ENCODE results near the gene GSTM5. TPM values are rescaled to one million over a fixed set of nuclear protein-coding genes. Genes with fewer than 3 reads are reported as not detected.
"Not testable (repeated sequence)": the region's sequence is repeated elsewhere in the genome, so short reads cannot be mapped to it uniquely, and the experiment has no call there.

GSTM5 gene
- total RNA-seq, 4 donors from 2014 or later = 2.8 to 5.4 (median 3.0) TPM

GRCh38 chr1:109749221-109749620 is 37.2 kb downstream of the GSTM5 start:
- H3K9me3 ChIP-seq = no peaks in the 10 kb centered on the region
- H3K4me3 ChIP-seq (replicated peaks in 1 of 3) = no peak overlapping the region
- TF ChIP-seq, protein P1, sequence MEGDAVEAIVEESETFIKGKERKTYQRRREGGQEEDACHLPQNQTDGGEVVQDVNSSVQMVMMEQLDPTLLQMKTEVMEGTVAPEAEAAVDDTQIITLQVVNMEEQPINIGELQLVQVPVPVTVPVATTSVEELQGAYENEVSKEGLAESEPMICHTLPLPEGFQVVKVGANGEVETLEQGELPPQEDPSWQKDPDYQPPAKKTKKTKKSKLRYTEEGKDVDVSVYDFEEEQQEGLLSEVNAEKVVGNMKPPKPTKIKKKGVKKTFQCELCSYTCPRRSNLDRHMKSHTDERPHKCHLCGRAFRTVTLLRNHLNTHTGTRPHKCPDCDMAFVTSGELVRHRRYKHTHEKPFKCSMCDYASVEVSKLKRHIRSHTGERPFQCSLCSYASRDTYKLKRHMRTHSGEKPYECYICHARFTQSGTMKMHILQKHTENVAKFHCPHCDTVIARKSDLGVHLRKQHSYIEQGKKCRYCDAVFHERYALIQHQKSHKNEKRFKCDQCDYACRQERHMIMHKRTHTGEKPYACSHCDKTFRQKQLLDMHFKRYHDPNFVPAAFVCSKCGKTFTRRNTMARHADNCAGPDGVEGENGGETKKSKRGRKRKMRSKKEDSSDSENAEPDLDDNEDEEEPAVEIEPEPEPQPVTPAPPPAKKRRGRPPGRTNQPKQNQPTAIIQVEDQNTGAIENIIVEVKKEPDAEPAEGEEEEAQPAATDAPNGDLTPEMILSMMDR (IDR thresholded peaks at IDR 0.05) = no peak
- TF ChIP-seq POLR2A (IDR thresholded peaks at IDR 0.05) = no peak
- intact Hi-C loops (cut with DNase I) = no loop called here
- H3K27me3 ChIP-seq = no peaks in the 10 kb centered on the region
- no peaks in the 10 kb centered on the region for H3K4me1 ChIP-seq
- H3K27ac ChIP-seq = no peak overlapping the region
- DNase-seq = no peak
- no peaks in the 10 kb centered on the region for H3K36me3 ChIP-seq

DNA sequence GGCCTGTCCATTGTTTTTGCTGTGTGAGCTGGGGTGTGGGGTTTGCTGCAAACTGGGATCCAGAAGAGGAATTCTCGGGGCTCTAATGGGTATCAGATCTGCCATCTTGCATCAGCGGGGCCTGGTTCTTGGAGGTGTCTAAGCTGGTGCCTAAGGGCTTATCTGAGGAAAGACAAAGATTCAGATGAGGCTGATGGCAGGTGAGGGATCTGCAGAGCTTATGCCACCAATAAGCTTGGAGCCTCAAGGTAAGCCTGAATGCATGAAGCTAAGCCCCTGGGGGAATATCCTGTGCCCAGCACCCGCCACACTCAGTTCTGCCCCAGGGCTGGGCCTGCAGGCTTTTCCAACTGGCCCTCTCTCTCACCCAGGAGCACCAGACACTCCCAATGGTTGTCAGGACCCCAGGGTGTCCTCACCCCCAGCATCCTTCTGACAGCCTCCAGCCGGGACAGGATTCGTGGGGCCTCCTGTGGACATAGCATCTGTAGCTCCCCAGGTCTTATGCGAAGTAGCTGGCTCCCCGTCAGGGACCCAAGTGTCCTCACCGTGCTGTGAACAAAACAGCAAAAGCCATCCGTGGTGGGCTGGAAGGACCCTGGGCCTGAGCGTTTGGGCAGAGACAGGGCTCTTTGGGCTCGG is 38.3 kb downstream of the GSTM5 start:
- Histone ChIP-seq H3K36me3 (no peaks in the 10 kb centered on the region), H3K4me1 (no peaks in the 10 kb centered on the region), H3K27me3 (no peaks in the 10 kb centered on the region), H3K27ac (no peak overlapping the region), H3K4me3 (replicated peaks in 1 of 3) (no peak overlapping the region), H3K9me3 (no peaks in the 10 kb centered on the region)
- no peak for DNase-seq
- TF ChIP-seq, protein P1 (IDR thresholded peaks at IDR 0.05) = no peak
- no peak for TF ChIP-seq POLR2A (IDR thresholded peaks at IDR 0.05)
- WGBS, 2 donors = 91 to 99% methylated on average over 7 to 8 of the region's 11 CpGs
- intact Hi-C loops (cut with DNase I) = no loop called here

GRCh38 chr1:109750920-109751319 is 38.9 kb downstream of the GSTM5 start:
- no peak for TF ChIP-seq POLR2A (IDR thresholded peaks at IDR 0.05)
- TF ChIP-seq, protein P1 (IDR thresholded peaks at IDR 0.05) = no peak
- H3K27me3 ChIP-seq = no peaks in the 10 kb centered on the region
- H3K9me3 ChIP-seq = no peaks in the 10 kb centered on the region
- DNase-seq = no peak
- WGBS, 2 donors = 86 to 96% methylated on average over 5 to 6 of the region's 6 CpGs
- intact Hi-C loops (cut with DNase I) = no loop called here
- no peaks in the 10 kb centered on the region for H3K36me3 ChIP-seq
- no peaks in the 10 kb centered on the region for H3K4me1 ChIP-seq
- H3K27ac ChIP-seq = no peak overlapping the region
- H3K4me3 ChIP-seq (replicated peaks in 1 of 3) = no peak overlapping the region

- 89 to 92% methylated on average over 12 of the region's 12 CpGs for WGBS, 2 donors
- Histone ChIP-seq H3K27ac (no peak overlapping the region), H3K4me3 (replicated peaks in 1 of 3) (no peak overlapping the region), H3K27me3 (no peaks in the 10 kb centered on the region), H3K9me3 (no peaks in the 10 kb centered on the region), H3K4me1 (no peaks in the 10 kb centered on the region), H3K36me3 (no peaks in the 10 kb centered on the region)
- no peak for DNase-seq
- intact Hi-C loops (cut with DNase I) = no loop called here
- no peak for TF ChIP-seq POLR2A (IDR thresholded peaks at IDR 0.05)
- TF ChIP-seq, protein P1 (IDR thresholded peaks at IDR 0.05) = no peak
Measured at GRCh38 chr1:109751531-109752260, 39.6 kb downstream of the GSTM5 start.

GRCh38 chr1:109754738-109755137 is 42.7 kb downstream of the GSTM5 start:
- DNase-seq = no peak
- no peaks in the 10 kb centered on the region for H3K9me3 ChIP-seq
- H3K4me3 ChIP-seq (replicated peaks in 1 of 3) = no peak overlapping the region
- TF ChIP-seq POLR2A (IDR thresholded peaks at IDR 0.05) = no peak
- TF ChIP-seq, protein P1 (IDR thresholded peaks at IDR 0.05) = no peak
- no peaks in the 10 kb centered on the region for H3K4me1 ChIP-seq
- intact Hi-C loops (cut with DNase I) = no loop called here
- no peaks in the 10 kb centered on the region for H3K27me3 ChIP-seq
- WGBS, 2 donors = 79 to 85% methylated on average over 2 of the region's 2 CpGs
- H3K27ac ChIP-seq = no peak overlapping the region
- H3K36me3 ChIP-seq = no peaks in the 10 kb centered on the region

GRCh38 chr1:109756325-109756724 is 44.3 kb downstream of the GSTM5 start:
- intact Hi-C loops (cut with DNase I); H3K4me3 ChIP-seq (replicated peaks in 1 of 3); H3K9me3 ChIP-seq; H3K36me3 ChIP-seq; H3K4me1 ChIP-seq; H3K27ac ChIP-seq; H3K27me3 ChIP-seq; DNase-seq: not testable (repeated sequence)
- 86 to 94% methylated on average over 5 of the region's 5 CpGs for WGBS, 2 donors

All from thyroid gland (tissue), 4 donors.